GM12878 (cell line): ENCODE measurements around the gene NRM.

Experiments
- GABPA ChIP-seq: IDR thresholded peaks from 2 replicates; pipeline ENCODE4 v1.6.1; 2014; ENCODE audit warnings: antibody characterized with exemption, low read depth, mild to moderate bottlenecking, inconsistent platforms
- POLR2A ChIP-seq: IDR thresholded peaks from 2 replicates; pipeline ENCODE4 v1.6.1; 2011; ENCODE audit warnings: low read depth, mild to moderate bottlenecking, low read length
- TARDBP ChIP-seq: IDR thresholded peaks from 2 replicates; pipeline ENCODE4 v1.6.1; 2016; ENCODE audit warnings: borderline replicate concordance
- TF ChIP-seq, protein P1 (sequence below), 3 experiments: IDR thresholded peaks in 2 of 3; conservative IDR thresholded peaks in 1 of 3; 2 replicates each; pipeline ENCODE4 v1.5.1; 2011; ENCODE audit warnings: low read depth in 3 of 3, low read length in 3 of 3, mild to moderate bottlenecking in 3 of 3, control low read depth in 2 of 3, moderate library complexity in 2 of 3, inconsistent platforms in 1 of 3, mixed read lengths in 1 of 3; ENCODE audit not compliant: control insufficient read depth in 2 of 3, insufficient read depth in 1 of 3; ENCODE audit errors: extremely low read depth in 1 of 3
- TF ChIP-seq, protein P2 (sequence below): IDR thresholded peaks from 2 replicates; pipeline ENCODE4 v1.6.1; 2011; ENCODE audit warnings: low read depth, mild to moderate bottlenecking, low read length, moderate library complexity, borderline replicate concordance; ENCODE audit errors: extremely low read depth
- TF ChIP-seq, protein P3 (sequence below): fragments of 450-650 bp; IDR thresholded peaks from 2 replicates; pipeline ENCODE4 v1.6.1; 2016; ENCODE audit warnings: mild to moderate bottlenecking, moderate library complexity, borderline replicate concordance
- TF ChIP-seq, protein P4 (sequence below): fragments of 450-650 bp; IDR thresholded peaks from 2 replicates; pipeline ENCODE4 v1.6.1; 2014; ENCODE audit warnings: mild to moderate bottlenecking
- TF ChIP-seq, protein P5 (sequence below): fragments of 450-650 bp; IDR thresholded peaks from 2 replicates; pipeline ENCODE4 v1.6.1; 2017; ENCODE audit warnings: mild to moderate bottlenecking, low read depth, inconsistent platforms; ENCODE audit not compliant: poor library complexity, severe bottlenecking
- TF ChIP-seq, protein P6 (sequence below): IDR thresholded peaks from 2 replicates; pipeline ENCODE4 v1.6.1; 2012; ENCODE audit warnings: low read depth, low read length, improper control_type of control experiment

DNA sequence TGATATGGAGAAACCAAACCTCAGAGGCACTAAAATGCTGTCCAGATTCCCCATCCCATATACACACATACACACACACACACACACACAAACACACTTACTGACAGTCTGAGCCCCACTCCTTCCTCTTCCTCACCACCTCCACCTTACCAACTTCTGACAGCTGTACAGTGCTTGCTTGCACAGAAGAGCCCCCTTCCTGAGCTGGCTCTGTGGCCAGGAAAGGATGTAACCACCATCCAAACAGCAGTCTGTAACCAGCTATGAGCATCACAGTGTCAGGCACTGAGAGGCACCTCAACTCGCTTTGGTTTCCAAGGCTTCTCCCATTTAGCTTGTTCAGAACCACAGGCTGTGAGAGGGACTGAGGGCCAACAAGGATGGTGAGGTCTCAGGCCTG is 49.7 kb downstream of the NRM start:
- TF ChIP-seq, protein P1, sequence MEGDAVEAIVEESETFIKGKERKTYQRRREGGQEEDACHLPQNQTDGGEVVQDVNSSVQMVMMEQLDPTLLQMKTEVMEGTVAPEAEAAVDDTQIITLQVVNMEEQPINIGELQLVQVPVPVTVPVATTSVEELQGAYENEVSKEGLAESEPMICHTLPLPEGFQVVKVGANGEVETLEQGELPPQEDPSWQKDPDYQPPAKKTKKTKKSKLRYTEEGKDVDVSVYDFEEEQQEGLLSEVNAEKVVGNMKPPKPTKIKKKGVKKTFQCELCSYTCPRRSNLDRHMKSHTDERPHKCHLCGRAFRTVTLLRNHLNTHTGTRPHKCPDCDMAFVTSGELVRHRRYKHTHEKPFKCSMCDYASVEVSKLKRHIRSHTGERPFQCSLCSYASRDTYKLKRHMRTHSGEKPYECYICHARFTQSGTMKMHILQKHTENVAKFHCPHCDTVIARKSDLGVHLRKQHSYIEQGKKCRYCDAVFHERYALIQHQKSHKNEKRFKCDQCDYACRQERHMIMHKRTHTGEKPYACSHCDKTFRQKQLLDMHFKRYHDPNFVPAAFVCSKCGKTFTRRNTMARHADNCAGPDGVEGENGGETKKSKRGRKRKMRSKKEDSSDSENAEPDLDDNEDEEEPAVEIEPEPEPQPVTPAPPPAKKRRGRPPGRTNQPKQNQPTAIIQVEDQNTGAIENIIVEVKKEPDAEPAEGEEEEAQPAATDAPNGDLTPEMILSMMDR (IDR thresholded peaks at IDR 0.05 in 2 of 3, conservative IDR thresholded peaks at IDR 0.05 in 1 of 3; ENCODE audit: control insufficient read depth in 2 of 3, extremely low read depth in 1 of 3, insufficient read depth in 1 of 3, low read depth in 3 of 3, low read length in 3 of 3), result no peak
- TF ChIP-seq, protein P2, sequence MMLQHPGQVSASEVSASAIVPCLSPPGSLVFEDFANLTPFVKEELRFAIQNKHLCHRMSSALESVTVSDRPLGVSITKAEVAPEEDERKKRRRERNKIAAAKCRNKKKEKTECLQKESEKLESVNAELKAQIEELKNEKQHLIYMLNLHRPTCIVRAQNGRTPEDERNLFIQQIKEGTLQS, result no peak
- no peak for TF ChIP-seq POLR2A
- TF ChIP-seq, protein P3, sequence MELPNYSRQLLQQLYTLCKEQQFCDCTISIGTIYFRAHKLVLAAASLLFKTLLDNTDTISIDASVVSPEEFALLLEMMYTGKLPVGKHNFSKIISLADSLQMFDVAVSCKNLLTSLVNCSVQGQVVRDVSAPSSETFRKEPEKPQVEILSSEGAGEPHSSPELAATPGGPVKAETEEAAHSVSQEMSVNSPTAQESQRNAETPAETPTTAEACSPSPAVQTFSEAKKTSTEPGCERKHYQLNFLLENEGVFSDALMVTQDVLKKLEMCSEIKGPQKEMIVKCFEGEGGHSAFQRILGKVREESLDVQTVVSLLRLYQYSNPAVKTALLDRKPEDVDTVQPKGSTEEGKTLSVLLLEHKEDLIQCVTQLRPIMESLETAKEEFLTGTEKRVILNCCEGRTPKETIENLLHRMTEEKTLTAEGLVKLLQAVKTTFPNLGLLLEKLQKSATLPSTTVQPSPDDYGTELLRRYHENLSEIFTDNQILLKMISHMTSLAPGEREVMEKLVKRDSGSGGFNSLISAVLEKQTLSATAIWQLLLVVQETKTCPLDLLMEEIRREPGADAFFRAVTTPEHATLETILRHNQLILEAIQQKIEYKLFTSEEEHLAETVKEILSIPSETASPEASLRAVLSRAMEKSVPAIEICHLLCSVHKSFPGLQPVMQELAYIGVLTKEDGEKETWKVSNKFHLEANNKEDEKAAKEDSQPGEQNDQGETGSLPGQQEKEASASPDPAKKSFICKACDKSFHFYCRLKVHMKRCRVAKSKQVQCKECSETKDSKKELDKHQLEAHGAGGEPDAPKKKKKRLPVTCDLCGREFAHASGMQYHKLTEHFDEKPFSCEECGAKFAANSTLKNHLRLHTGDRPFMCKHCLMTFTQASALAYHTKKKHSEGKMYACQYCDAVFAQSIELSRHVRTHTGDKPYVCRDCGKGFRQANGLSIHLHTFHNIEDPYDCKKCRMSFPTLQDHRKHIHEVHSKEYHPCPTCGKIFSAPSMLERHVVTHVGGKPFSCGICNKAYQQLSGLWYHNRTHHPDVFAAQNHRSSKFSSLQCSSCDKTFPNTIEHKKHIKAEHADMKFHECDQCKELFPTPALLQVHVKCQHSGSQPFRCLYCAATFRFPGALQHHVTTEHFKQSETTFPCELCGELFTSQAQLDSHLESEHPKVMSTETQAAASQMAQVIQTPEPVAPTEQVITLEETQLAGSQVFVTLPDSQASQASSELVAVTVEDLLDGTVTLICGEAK, result no peak
- TF ChIP-seq, protein P4, sequence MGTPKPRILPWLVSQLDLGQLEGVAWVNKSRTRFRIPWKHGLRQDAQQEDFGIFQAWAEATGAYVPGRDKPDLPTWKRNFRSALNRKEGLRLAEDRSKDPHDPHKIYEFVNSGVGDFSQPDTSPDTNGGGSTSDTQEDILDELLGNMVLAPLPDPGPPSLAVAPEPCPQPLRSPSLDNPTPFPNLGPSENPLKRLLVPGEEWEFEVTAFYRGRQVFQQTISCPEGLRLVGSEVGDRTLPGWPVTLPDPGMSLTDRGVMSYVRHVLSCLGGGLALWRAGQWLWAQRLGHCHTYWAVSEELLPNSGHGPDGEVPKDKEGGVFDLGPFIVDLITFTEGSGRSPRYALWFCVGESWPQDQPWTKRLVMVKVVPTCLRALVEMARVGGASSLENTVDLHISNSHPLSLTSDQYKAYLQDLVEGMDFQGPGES, result no peak
- TF ChIP-seq, protein P5, sequence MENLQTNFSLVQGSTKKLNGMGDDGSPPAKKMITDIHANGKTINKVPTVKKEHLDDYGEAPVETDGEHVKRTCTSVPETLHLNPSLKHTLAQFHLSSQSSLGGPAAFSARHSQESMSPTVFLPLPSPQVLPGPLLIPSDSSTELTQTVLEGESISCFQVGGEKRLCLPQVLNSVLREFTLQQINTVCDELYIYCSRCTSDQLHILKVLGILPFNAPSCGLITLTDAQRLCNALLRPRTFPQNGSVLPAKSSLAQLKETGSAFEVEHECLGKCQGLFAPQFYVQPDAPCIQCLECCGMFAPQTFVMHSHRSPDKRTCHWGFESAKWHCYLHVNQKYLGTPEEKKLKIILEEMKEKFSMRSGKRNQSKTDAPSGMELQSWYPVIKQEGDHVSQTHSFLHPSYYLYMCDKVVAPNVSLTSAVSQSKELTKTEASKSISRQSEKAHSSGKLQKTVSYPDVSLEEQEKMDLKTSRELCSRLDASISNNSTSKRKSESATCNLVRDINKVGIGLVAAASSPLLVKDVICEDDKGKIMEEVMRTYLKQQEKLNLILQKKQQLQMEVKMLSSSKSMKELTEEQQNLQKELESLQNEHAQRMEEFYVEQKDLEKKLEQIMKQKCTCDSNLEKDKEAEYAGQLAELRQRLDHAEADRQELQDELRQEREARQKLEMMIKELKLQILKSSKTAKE, result no peak
- TF ChIP-seq GABPA, result no peak
- no peak for TF ChIP-seq TARDBP
- TF ChIP-seq, protein P6, sequence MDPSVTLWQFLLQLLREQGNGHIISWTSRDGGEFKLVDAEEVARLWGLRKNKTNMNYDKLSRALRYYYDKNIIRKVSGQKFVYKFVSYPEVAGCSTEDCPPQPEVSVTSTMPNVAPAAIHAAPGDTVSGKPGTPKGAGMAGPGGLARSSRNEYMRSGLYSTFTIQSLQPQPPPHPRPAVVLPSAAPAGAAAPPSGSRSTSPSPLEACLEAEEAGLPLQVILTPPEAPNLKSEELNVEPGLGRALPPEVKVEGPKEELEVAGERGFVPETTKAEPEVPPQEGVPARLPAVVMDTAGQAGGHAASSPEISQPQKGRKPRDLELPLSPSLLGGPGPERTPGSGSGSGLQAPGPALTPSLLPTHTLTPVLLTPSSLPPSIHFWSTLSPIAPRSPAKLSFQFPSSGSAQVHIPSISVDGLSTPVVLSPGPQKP, result no peak
